MCF 10A (cell line): ENCODE data around the gene FGF6. TPM values are rescaled to one million over a fixed set of nuclear protein-coding genes. Genes with fewer than 3 reads are reported as not detected.

Experiments used
- BruUV-seq: library from RNA; stranded (reverse); fragments of 400-500 nt; replicated peaks from 2 replicates; lab custom pipeline; 2021; lab: Mats Ljungman, UMichigan
- CTCF ChIA-PET: fragments of 300-600 bp; sonication (Branson Sonifier 250); formaldehyde crosslinking; extraction: SDS; loops from one replicate; lab custom pipeline; 2021; ENCODE audit warnings: antibody characterized with exemption, inconsistent platforms; lab: Yijun Ruan, JAX
- POLR2A ChIA-PET: fragments of 300-600, 350-650 bp; sonication (Branson Sonifier 250); formaldehyde crosslinking; extraction: SDS; loops from one replicate; lab custom pipeline; 2020; ENCODE audit warnings: antibody characterized with exemption, inconsistent platforms; lab: Yijun Ruan, JAX
- DNase-seq: peaks from one replicate; pipeline ENCODE4 v3.0.0-alpha.2; 2018; ENCODE audit not compliant: unreplicated experiment
- H3K27ac Mint-ChIP-seq: one replicate; pipeline ENCODE4 v1.8.0; 2022; ENCODE audit warnings: mild to moderate bottlenecking, low read depth, mixed read lengths; ENCODE audit not compliant: unreplicated experiment
- H3K27me3 Mint-ChIP-seq: one replicate; pipeline ENCODE4 v1.8.0; 2022; ENCODE audit warnings: mixed read lengths; ENCODE audit not compliant: insufficient read depth, unreplicated experiment
- H3K36me3 Mint-ChIP-seq: one replicate; pipeline ENCODE4 v1.8.0; 2022; ENCODE audit warnings: mild to moderate bottlenecking, moderate library complexity, mixed read lengths; ENCODE audit not compliant: insufficient read depth, unreplicated experiment
- H3K4me1 Mint-ChIP-seq: one replicate; pipeline ENCODE4 v1.8.0; 2022; ENCODE audit warnings: mixed read lengths; ENCODE audit not compliant: insufficient read depth, unreplicated experiment
- H3K4me3 Mint-ChIP-seq: one replicate; pipeline ENCODE4 v1.8.0; 2022; ENCODE audit warnings: mild to moderate bottlenecking, moderate library complexity, mixed read lengths; ENCODE audit not compliant: unreplicated experiment
- H3K9me3 Mint-ChIP-seq: one replicate; pipeline ENCODE4 v1.8.0; 2022; ENCODE audit warnings: mixed read lengths; ENCODE audit not compliant: unreplicated experiment
- intact Hi-C: fragments of 100-400 bp; cut with micrococcal nuclease; formaldehyde crosslinking; loops from 2 replicates; pipeline ENCODE4 v1.14.1; 2022
- total RNA-seq: library from RNA; stranded (reverse); gene quantifications from 2 replicates; pipeline ENCODE4 v1.2.3, GENCODE V29; 2022
- TF ChIP-seq, protein P1 (sequence below): fragments of 200-600 bp; IDR thresholded peaks from one replicate; pipeline ENCODE4 v1.8.0; 2022; ENCODE audit warnings: antibody characterized with exemption, mild to moderate bottlenecking; ENCODE audit not compliant: unreplicated experiment

The FGF6 gene
- total RNA-seq, 1 experiment from 2014 or later: not detected

DNA sequence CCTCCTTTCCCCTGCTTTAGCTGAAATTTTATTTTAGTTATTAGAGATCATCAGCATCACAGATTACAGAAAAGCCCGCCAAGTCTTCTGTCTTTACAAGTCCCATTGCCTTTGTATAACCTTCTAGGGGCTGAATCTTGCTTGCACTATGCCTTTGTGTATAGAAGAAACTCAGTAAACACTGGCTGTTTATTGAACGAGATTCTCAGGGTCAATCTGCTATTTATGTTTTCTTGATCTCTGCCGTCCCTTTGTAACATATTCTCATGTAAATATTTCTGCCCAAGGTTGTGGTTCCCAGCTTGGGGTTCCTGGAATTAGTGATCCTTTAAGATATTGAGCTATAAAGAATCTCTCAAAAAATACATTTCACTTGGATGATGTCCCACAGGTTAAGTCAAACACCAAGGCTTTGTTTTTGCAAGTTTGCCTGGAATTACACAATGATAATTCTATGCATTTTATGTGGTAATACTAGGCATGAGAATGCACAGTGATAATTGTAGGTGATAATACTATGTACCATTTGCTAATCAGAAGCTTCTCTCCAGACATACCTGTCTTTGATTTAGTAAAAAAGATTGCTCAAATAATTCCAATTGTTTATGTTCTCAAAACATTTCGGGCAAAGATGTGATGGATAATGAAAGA, 40.6 kb upstream of the FGF6 start:
- BruUV-seq: no TSS peak
- Mint-ChIP-seq H3K27me3 (no peaks in the 10 kb centered on the region), H3K4me1 (peaks cover 22% of the 10 kb centered on the region), H3K27ac (no peak overlapping the region), H3K36me3 (peaks cover 28% of the 10 kb centered on the region), H3K9me3 (no peaks in the 10 kb centered on the region), H3K4me3 (no peak overlapping the region)
- ChIA-PET POLR2A (interaction anchor here (0.6 kb wide), 1 partner anchor 63 kb away, joined by 4 read pairs; no protein-coding TSS in a partner anchor), CTCF (interaction anchor here (1.6 to 2.8 kb wide), 2 partner anchors 13 to 64 kb away, joined by 5 to 12 read pairs; no protein-coding TSS in a partner anchor)
- TF ChIP-seq, protein P1, sequence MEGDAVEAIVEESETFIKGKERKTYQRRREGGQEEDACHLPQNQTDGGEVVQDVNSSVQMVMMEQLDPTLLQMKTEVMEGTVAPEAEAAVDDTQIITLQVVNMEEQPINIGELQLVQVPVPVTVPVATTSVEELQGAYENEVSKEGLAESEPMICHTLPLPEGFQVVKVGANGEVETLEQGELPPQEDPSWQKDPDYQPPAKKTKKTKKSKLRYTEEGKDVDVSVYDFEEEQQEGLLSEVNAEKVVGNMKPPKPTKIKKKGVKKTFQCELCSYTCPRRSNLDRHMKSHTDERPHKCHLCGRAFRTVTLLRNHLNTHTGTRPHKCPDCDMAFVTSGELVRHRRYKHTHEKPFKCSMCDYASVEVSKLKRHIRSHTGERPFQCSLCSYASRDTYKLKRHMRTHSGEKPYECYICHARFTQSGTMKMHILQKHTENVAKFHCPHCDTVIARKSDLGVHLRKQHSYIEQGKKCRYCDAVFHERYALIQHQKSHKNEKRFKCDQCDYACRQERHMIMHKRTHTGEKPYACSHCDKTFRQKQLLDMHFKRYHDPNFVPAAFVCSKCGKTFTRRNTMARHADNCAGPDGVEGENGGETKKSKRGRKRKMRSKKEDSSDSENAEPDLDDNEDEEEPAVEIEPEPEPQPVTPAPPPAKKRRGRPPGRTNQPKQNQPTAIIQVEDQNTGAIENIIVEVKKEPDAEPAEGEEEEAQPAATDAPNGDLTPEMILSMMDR: no peak
- no peak for DNase-seq
- intact Hi-C loops: no loop called here

DNA sequence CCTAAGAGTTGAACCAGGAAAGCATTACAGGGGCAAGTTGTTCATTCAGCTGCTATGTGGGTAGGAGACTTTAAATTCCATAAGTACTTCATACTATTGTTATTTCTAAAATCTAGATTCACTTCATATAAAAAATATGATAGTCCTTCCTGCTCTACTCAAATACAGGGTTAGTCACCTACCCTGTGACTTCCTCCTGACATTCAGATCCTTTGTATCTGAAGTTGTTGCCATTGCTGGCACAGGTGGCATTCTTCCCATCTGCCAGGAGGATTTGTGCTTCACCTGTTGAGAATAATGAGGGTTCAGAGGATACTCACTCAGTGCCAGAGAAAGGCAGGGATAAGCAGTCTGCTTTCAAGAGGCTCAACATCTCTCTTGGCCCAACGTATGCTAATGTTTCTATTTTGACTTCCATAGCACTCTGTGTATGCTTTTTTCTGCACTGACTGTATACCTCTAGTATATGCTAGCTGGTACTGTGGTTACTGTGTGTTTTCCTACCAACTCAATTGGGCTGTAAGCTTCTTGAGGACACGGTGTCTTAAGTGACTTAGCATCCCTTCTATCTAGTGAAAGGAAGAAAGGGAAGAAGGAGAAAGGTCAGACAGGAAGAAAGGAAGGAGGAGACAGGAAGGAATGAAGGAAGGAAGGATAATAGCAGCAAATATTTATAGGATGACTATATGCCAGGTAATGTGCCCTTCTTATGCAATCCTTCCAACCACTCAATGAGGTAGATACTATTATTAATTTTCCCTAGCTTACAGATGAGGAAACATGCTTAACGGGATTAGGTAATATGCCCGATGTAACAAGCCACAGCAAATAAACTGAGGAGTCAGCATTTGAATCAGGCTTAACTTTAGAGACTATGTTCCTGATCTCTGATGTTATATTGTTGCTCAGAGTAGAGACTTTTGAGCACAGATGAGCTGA, 38.5 kb upstream of the FGF6 start:
- TF ChIP-seq, protein P1: no peak
- H3K4me1 Mint-ChIP-seq: peaks cover 22% of the 10 kb centered on the region
- intact Hi-C loops: no loop called here
- ChIA-PET POLR2A (interaction anchor here (0.6 to 2.5 kb wide), 10 partner anchors 9 to 1347 kb away, joined by 3 to 20 read pairs (median 4); partner anchors contain the start of gene RAD51AP1), CTCF (interaction anchor here (0.6 to 2.8 kb wide), 6 partner anchors 14 to 1478 kb away, joined by 3 to 12 read pairs (median 4); no protein-coding TSS in a partner anchor)
- H3K9me3 Mint-ChIP-seq: peaks cover 7% of the 10 kb centered on the region
- peak; percentile 59 for DNase-seq
- H3K27me3 Mint-ChIP-seq: no peaks in the 10 kb centered on the region
- peaks cover 10% of the 10 kb centered on the region for H3K36me3 Mint-ChIP-seq
- BruUV-seq: no TSS peak
- H3K27ac Mint-ChIP-seq: peak overlapping the region; percentile 14
- H3K4me3 Mint-ChIP-seq: no peak overlapping the region

DNA sequence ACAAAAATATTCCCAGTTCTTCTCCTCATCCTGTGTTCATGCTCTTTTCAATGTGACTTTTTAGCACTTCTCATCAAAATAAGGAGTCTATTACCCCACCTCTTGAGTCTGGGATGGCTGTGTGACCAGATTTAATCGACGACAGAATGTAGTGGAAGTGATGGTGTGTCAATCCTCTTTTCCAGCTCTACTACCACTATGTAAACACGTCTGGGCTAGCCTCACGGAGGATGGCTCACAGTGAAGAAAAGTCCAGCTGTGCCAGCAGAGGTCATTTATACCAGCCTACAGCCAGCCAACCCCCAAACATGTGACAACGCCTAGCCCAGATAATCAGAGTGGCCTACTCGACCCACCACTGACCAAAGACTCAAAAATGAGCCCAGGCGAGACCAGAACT, 37.3 kb upstream of the FGF6 start:
- intact Hi-C loops: no loop called here
- no peaks in the 10 kb centered on the region for H3K27me3 Mint-ChIP-seq
- BruUV-seq: no TSS peak

More for the DNA sequence above, 37.3 kb upstream of the FGF6 start:
- peaks cover 12% of the 10 kb centered on the region for H3K9me3 Mint-ChIP-seq
- H3K4me3 Mint-ChIP-seq: no peak overlapping the region
- H3K27ac Mint-ChIP-seq: no peak overlapping the region
- TF ChIP-seq, protein P1: no peak
- peaks cover 22% of the 10 kb centered on the region for H3K4me1 Mint-ChIP-seq
- DNase-seq: peak; percentile 6
- ChIA-PET CTCF (interaction anchor here (0.6 to 0.9 kb wide), 2 partner anchors 52 to 63 kb away, joined by 3 read pairs; no protein-coding TSS in a partner anchor), POLR2A (interaction anchor here (0.6 to 1.0 kb wide), 2 partner anchors 9 to 161 kb away, joined by 4 to 5 read pairs; no protein-coding TSS in a partner anchor)
- H3K36me3 Mint-ChIP-seq: no peaks in the 10 kb centered on the region
